Measurements from ENCODE around the gene WBP2. TPM values are rescaled to one million over a fixed set of nuclear protein-coding genes. Genes with fewer than 3 reads are reported as not detected.
"Not testable (repeated sequence)": the region's sequence is repeated elsewhere in the genome, so short reads cannot be mapped to it uniquely, and the experiment has no call there.

WBP2 gene
- total RNA-seq, 2 experiments from 2014 or later, result 47.8 to 52.9 TPM

- ChIA-PET POLR2A (interaction anchor here (0.7 to 2.9 kb wide), 8 partner anchors 8 to 78 kb away, joined by 3 to 19 read pairs (median 8); partner anchors contain the start of gene TRIM65), CTCF (interaction anchor here (0.6 to 4.2 kb wide), 4 partner anchors 9 to 509 kb away, joined by 3 to 23 read pairs (median 6); partner anchors contain the start of genes MRPL38 and UNC13D)
These were observed 910 bp downstream of the WBP2 start for GRCh38 chr17:75854101-75854748.

DNA sequence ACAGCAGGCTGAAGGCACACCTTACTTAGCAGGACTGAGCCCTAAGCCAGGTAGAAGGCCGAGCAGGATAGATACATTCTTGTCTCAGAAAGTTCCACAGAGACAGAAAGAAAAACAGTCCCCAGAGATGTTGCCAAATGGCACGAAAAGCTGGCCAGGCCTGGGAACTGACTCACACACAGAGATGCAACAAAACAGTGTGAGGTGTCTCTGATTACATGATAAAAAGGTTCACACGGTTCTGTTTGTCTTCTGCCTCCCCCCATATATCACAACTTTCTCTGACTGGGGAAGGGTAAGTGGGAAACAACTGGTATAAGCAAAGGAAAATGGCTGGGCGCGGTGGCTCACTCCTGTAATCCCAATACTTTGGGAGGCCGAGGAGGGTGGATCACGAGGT is 1.7 kb downstream of the WBP2 start:
- ChIA-PET POLR2A (interaction anchor here (1.0 kb wide), 2 partner anchors 73 to 77 kb away, joined by 3 read pairs; no protein-coding TSS in a partner anchor), CTCF (interaction anchor here (0.9 kb wide), 1 partner anchor 36 kb away, joined by 3 read pairs; no protein-coding TSS in a partner anchor)

DNA sequence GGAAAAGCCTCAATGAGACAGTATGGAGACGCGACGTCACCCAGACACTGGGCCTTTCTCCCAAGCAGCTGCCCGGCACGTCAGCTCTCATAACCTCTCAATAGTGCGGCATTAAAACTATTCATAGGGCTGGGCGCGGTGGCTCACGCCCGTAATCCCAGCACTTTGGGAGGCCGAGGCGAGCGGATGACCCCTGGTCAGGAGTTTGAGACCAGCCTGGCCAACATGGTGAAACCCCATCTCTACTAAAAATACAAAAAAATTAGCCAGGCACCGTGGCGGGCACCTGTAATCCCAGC is 3.5 kb downstream of the WBP2 start:
- CTCF ChIA-PET, result interaction anchor here (0.7 to 1.4 kb wide), 2 partner anchors 21 to 45 kb away, joined by 3 read pairs; partner anchors contain the start of gene TRIM65
- POLR2A ChIA-PET, result not testable (repeated sequence)

GRCh38 chr17:75850928-75851692 is 4.0 kb downstream of the WBP2 start:
- ChIA-PET CTCF (interaction anchor here (1.9 kb wide), 1 partner anchor 10 kb away, joined by 4 read pairs; no protein-coding TSS in a partner anchor), POLR2A (no interaction called here)

GRCh38 chr17:75849724-75850123 is 5.4 kb downstream of the WBP2 start:
- POLR2A ChIA-PET, result no interaction called here

DNA sequence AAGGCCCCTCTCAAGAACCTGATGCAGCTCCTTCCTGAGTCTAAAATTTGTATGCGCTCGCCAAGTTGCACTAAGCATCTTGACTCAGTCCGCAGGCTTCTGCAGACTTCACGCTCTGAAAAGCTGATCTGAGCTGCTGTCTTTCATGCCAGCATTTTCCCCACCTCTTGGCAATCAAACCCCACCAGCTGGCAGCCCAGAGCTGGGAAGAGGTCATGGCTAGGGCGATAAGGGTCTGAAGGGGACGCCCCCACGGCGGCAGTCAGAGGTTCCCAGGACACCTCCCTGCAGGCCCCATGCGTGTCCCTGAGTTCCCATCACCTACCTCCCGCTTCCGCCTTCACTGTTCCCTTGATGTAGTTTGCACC is 5.9 kb downstream of the WBP2 start:
- CTCF ChIA-PET, result interaction anchor here (0.7 to 2.0 kb wide), 4 partner anchors 10 to 60 kb away, joined by 3 to 6 read pairs (median 4); no protein-coding TSS in a partner anchor

More at GRCh38 chr17:75849724-75850123, 5.4 kb downstream of the WBP2 start:
- CTCF ChIA-PET, result interaction anchor here (0.8 to 2.0 kb wide), 4 partner anchors 9 to 20 kb away, joined by 3 to 6 read pairs (median 4); no protein-coding TSS in a partner anchor

GRCh38 chr17:75848523-75849278 is 6.4 kb downstream of the WBP2 start:
- CTCF ChIA-PET, result interaction anchor here (0.7 to 3.8 kb wide), 12 partner anchors 9 to 66 kb away, joined by 3 to 17 read pairs (median 4); no protein-coding TSS in a partner anchor
- POLR2A ChIA-PET, result interaction anchor here (0.6 to 0.8 kb wide), 2 partner anchors 32 to 61 kb away, joined by 3 to 10 read pairs; no protein-coding TSS in a partner anchor

More for the DNA sequence above, 5.9 kb downstream of the WBP2 start:
- POLR2A ChIA-PET, result interaction anchor here (0.6 kb wide), 1 partner anchor 32 kb away, joined by 10 read pairs; no protein-coding TSS in a partner anchor

- CTCF ChIA-PET, result interaction anchor here (0.6 to 3.8 kb wide), 11 partner anchors 8 to 126 kb away, joined by 3 to 17 read pairs (median 4); no protein-coding TSS in a partner anchor
These were observed 7.3 kb downstream of the WBP2 start for GRCh38 chr17:75847614-75848522.

GRCh38 chr17:75846692-75847613 is 8.2 kb downstream of the WBP2 start:
- ChIA-PET CTCF (interaction anchor here (0.8 to 4.1 kb wide), 9 partner anchors 7 to 64 kb away, joined by 3 to 23 read pairs (median 4); partner anchors contain the start of gene WBP2), POLR2A (interaction anchor here (3.0 kb wide), 1 partner anchor 8 kb away, joined by 14 read pairs; the partner anchor contains the start of gene WBP2)

More at GRCh38 chr17:75847614-75848522, 7.3 kb downstream of the WBP2 start:
- POLR2A ChIA-PET, result interaction anchor here (0.8 kb wide), 1 partner anchor 61 kb away, joined by 3 read pairs; no protein-coding TSS in a partner anchor

GRCh38 chr17:75845933-75846691 is 9.0 kb downstream of the WBP2 start:
- CTCF ChIA-PET, result interaction anchor here (0.5 to 4.1 kb wide), 9 partner anchors 10 to 98 kb away, joined by 3 to 23 read pairs (median 8); partner anchors contain the start of genes TRIM65 and WBP2
- POLR2A ChIA-PET, result interaction anchor here (1.0 to 3.0 kb wide), 3 partner anchors 9 to 63 kb away, joined by 3 to 14 read pairs (median 3); partner anchors contain the start of gene WBP2

- ChIA-PET POLR2A (interaction anchor here (0.6 to 3.0 kb wide), 6 partner anchors 10 to 127 kb away, joined by 3 to 14 read pairs (median 4); partner anchors contain the start of gene WBP2), CTCF (interaction anchor here (0.5 to 4.1 kb wide), 14 partner anchors 11 to 97 kb away, joined by 3 to 23 read pairs (median 6); partner anchors contain the start of genes TRIM65 and WBP2)
These were observed 9.9 kb downstream of the WBP2 start for GRCh38 chr17:75845058-75845711.

- POLR2A ChIA-PET, result interaction anchor here (0.6 to 3.0 kb wide), 7 partner anchors 11 to 128 kb away, joined by 3 to 18 read pairs (median 4); partner anchors contain the start of gene WBP2
- CTCF ChIA-PET, result interaction anchor here (0.5 to 4.1 kb wide), 12 partner anchors 9 to 188 kb away, joined by 3 to 23 read pairs (median 6); partner anchors contain the start of genes TRIM65 and WBP2
These were observed 10.5 kb downstream of the WBP2 start for GRCh38 chr17:75844530-75845057.

GRCh38 chr17:75843577-75844529 is 11.3 kb downstream of the WBP2 start, which contains the start of gene UNC13D:
UNC13D (minus strand) TSS chr17:75844404; CDS start chr17:75844337, 67 bp downstream.
- ChIA-PET CTCF (interaction anchor here (0.5 to 4.1 kb wide), 10 partner anchors 8 to 188 kb away, joined by 3 to 23 read pairs (median 4); partner anchors contain the start of gene WBP2), POLR2A (interaction anchor here (0.5 to 3.0 kb wide), 8 partner anchors 11 to 68 kb away, joined by 4 to 18 read pairs (median 4); partner anchors contain the start of gene WBP2)
